Measurements from ENCODE around the gene GFRA4. TPM values are rescaled to one million over a fixed set of nuclear protein-coding genes. Genes with fewer than 3 reads are reported as not detected.

The GFRA4 gene
- total RNA-seq, 2 donors from 2014 or later, result not detected

DNA sequence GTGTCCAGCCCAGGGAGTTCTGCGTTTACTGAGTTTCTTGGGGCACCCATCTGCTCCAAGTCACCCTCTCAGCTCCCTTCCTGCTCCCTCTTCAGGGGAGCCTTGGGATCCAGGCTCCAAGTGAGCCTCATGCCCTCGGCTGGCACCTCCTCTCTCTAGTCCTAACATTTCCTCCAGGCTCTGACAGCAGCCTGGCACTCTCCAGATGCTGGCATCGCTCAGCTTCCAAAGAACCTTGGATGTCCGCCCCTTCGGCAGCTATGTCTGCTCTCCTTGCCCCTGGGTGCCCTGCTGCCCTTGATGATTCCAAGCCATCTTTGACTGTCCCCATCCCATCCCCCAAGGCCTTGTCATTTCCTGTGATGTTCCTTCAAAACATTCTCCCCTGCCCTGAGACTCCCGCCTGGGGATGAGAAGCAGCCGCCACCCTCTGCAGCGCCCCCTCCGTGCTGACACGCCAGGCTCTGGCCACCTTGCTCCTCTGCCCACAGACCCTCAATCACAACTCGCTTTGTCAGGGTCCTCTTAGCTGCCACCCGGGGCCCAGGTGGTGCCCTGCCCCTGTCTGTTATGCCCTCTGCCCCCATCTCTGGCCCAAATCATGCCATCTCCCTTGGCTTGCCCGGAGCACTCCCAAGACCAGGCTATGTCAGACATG is 6.6 kb upstream of the GFRA4 start:
- no peak overlapping the region for H3K27ac ChIP-seq
- H3K4me1 ChIP-seq (ENCODE audit: control insufficient read depth in 1 of 2, low read depth in 2 of 2), result no peaks in the 10 kb centered on the region
- H3K4me3 ChIP-seq, result no peak overlapping the region
- H3K36me3 ChIP-seq, result peaks cover 34% of the 10 kb centered on the region
- H3K9me3 ChIP-seq, result no peaks in the 10 kb centered on the region
- ATAC-seq (ENCODE audit: insufficient number of reproducible peaks, low FRiP score, low read depth) (no peak), DNase-seq (ENCODE audit: low spot score) (no peak)
- H3K27me3 ChIP-seq (replicated peaks; ENCODE audit: insufficient read depth), result no peaks in the 10 kb centered on the region
- TF ChIP-seq, protein P1, sequence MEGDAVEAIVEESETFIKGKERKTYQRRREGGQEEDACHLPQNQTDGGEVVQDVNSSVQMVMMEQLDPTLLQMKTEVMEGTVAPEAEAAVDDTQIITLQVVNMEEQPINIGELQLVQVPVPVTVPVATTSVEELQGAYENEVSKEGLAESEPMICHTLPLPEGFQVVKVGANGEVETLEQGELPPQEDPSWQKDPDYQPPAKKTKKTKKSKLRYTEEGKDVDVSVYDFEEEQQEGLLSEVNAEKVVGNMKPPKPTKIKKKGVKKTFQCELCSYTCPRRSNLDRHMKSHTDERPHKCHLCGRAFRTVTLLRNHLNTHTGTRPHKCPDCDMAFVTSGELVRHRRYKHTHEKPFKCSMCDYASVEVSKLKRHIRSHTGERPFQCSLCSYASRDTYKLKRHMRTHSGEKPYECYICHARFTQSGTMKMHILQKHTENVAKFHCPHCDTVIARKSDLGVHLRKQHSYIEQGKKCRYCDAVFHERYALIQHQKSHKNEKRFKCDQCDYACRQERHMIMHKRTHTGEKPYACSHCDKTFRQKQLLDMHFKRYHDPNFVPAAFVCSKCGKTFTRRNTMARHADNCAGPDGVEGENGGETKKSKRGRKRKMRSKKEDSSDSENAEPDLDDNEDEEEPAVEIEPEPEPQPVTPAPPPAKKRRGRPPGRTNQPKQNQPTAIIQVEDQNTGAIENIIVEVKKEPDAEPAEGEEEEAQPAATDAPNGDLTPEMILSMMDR (IDR thresholded peaks at IDR 0.05), result no peak

DNA sequence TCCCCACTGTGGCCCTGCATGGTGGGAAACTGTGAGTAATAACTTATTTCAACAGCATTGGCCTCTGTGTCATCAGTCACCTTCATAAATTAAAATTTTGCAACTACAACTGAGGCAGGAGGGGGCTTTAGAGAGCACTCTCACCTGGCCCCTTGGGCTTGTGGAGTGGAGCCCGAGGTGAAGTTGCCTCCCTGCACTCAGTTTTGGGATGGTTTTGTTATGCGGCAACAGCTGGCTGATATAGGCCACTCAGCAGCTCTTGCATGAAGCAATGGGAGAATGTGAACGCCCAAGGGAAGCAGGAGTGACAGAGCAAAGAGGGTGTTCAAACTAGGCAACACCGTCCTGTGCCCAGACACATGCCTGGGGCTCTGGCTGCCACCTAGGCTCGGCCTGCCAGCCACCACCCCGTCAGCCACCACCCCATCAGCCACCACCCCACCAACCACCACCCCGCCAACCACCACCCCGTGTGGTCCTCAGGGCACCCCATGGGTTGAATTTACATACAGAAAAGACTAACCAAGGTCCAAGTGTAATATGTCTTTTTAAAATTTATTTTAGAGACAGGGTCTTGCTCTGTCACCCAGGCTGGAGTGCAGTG is 4.3 kb upstream of the GFRA4 start:
- Histone ChIP-seq H3K27me3 (replicated peaks; ENCODE audit: insufficient read depth) (no peaks in the 10 kb centered on the region), H3K4me3 (no peak overlapping the region), H3K36me3 (peaks cover 15% of the 10 kb centered on the region), H3K27ac (no peak overlapping the region), H3K4me1 (ENCODE audit: control insufficient read depth in 1 of 2, low read depth in 2 of 2) (no peaks in the 10 kb centered on the region), H3K9me3 (no peaks in the 10 kb centered on the region)
- TF ChIP-seq, protein P1 (IDR thresholded peaks at IDR 0.05), result no peak
- ATAC-seq (ENCODE audit: insufficient number of reproducible peaks, low FRiP score, low read depth) (no peak), DNase-seq (ENCODE audit: low spot score) (no peak)

DNA sequence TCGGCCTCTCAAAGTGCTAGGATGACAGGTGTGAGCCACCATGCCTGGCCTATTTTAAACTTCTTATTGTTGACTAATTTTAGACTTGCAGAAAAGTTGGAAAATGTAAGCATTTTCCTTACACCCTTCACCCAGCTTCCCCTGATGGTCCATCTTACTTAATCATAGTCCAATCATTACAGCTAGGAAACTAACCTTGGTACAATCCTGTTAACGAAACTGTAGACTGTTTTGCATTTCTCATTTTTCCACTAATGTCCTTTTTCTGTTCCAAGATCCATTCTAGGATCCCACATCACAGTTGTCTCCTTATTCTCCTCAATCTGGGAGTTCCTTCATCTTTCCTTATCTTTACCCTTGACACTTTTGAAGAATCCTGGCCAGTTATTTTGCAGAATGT is 659 bp upstream of the GFRA4 start:
- Histone ChIP-seq H3K27me3 (replicated peaks; ENCODE audit: insufficient read depth) (no peaks in the 10 kb centered on the region), H3K4me3 (no peak overlapping the region), H3K27ac (no peak overlapping the region), H3K4me1 (ENCODE audit: control insufficient read depth in 1 of 2, low read depth in 2 of 2) (peaks cover 0 to 9% of the 10 kb centered on the region in 2 donors), H3K36me3 (peaks cover 4% of the 10 kb centered on the region), H3K9me3 (no peaks in the 10 kb centered on the region)
- ATAC-seq (ENCODE audit: insufficient number of reproducible peaks, low FRiP score, low read depth) (no peak), DNase-seq (ENCODE audit: low spot score) (no peak)
- TF ChIP-seq, protein P1 (IDR thresholded peaks at IDR 0.05), result no peak

DNA sequence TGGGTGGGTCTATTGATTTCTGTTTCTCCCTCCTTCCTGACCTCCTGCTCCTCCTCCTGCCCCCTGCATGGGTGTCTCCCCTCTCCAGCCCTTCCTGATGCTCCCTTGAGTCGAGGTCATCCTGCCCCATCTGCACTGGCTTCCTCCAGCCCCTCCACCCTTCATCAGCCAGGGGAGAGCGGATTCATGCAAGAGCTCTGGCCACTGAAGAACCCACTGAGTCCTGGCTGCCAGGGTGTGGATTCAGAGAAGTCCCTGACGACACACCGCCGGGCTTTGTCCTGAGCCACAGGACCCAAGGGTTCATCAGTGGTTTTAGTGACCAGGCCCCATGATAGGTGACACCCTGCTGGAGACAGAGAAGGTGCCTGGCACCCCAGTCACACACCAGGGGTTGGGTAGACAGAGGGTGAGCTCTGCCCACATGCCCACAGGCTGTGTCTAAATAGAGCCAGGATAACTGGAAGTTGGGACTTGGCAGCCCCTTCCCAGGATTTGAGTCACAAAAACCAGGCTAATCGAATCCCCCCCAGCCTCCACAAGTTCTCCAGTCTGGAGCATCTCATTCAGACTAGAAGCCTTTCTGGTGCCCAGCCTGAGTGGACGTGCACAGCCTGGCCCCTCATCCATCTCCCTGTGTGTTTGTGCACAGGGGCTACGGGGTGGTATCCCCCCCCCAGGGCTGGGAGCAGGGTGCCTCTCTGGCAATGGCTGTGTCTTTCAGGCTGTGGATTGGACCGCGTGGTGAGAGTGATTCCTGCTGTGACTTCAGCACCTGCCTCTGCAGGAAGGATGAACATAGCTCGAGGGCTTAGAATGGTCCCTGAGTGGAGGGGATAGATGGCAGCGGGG is 1.2 kb downstream of the GFRA4 start:
- Histone ChIP-seq H3K4me3 (no peak overlapping the region), H3K36me3 (no peaks in the 10 kb centered on the region), H3K4me1 (ENCODE audit: control insufficient read depth in 1 of 2, low read depth in 2 of 2) (peaks cover 0 to 9% of the 10 kb centered on the region in 2 donors), H3K27me3 (replicated peaks; ENCODE audit: insufficient read depth) (no peaks in the 10 kb centered on the region), H3K9me3 (no peaks in the 10 kb centered on the region), H3K27ac (no peak overlapping the region)
- TF ChIP-seq, protein P1 (IDR thresholded peaks at IDR 0.05), result no peak
- ATAC-seq (ENCODE audit: insufficient number of reproducible peaks, low FRiP score, low read depth) (no peak), DNase-seq (ENCODE audit: low spot score) (no peak)

Data from thoracic aorta (tissue), 2 donors.